HTERT RPE-1 (cell line): Measurements from ENCODE around the gene LAMC2.
"Not testable (repeated sequence)": the region's sequence is repeated elsewhere in the genome, so short reads cannot be mapped to it uniquely, and the experiment has no call there.

Experiments
- in situ Hi-C: fragments of 300-500 bp; cut with MboI; formaldehyde crosslinking; loops from 4 replicates; pipeline ENCODE4 v1.14.3; 2020; ENCODE audit warnings: low sequenced_read_pairs

LAMC2 gene

GRCh38 chr1:183185941-183186490 lies at the start of gene LAMC2:
LAMC2 (plus strand) TSS chr1:183186264; CDS start chr1:183186353, 89 bp downstream.
- in situ Hi-C loops: no loop called here

- in situ Hi-C loops: no loop called here
Measured at GRCh38 chr1:183137782-183138181, 48.3 kb upstream of the LAMC2 start.

GRCh38 chr1:183138301-183138700 lies 47.8 kb upstream of the LAMC2 start:
- in situ Hi-C loops: no loop called here

GRCh38 chr1:183139281-183139942 lies 46.7 kb upstream of the LAMC2 start:
- in situ Hi-C loops: no loop called here

- in situ Hi-C loops: no loop called here
Measured at GRCh38 chr1:183140633-183141032, 45.4 kb upstream of the LAMC2 start.

GRCh38 chr1:183142171-183142570 lies 43.9 kb upstream of the LAMC2 start:
- in situ Hi-C loops: no loop called here

- in situ Hi-C loops: no loop called here
Measured at GRCh38 chr1:183143576-183144315, 42.3 kb upstream of the LAMC2 start.

GRCh38 chr1:183144752-183145151 lies 41.3 kb upstream of the LAMC2 start:
- in situ Hi-C loops: no loop called here

- in situ Hi-C loops: no loop called here
Measured at GRCh38 chr1:183147735-183148134, 38.3 kb upstream of the LAMC2 start.

GRCh38 chr1:183148599-183148998 lies 37.5 kb upstream of the LAMC2 start:
- in situ Hi-C loops: no loop called here

- in situ Hi-C loops: no loop called here
Measured at GRCh38 chr1:183149273-183149672, 36.8 kb upstream of the LAMC2 start.

GRCh38 chr1:183150032-183150431 lies 36.0 kb upstream of the LAMC2 start:
- in situ Hi-C loops: not testable (repeated sequence)

GRCh38 chr1:183150445-183150844 lies 35.6 kb upstream of the LAMC2 start:
- in situ Hi-C loops: no loop called here

GRCh38 chr1:183152180-183152579 lies 33.9 kb upstream of the LAMC2 start:
- in situ Hi-C loops: no loop called here

GRCh38 chr1:183155939-183156338 lies 30.1 kb upstream of the LAMC2 start:
- in situ Hi-C loops: no loop called here

- in situ Hi-C loops: no loop called here
Measured at GRCh38 chr1:183159960-183160359, 26.1 kb upstream of the LAMC2 start.

GRCh38 chr1:183161391-183161790 lies 24.7 kb upstream of the LAMC2 start:
- in situ Hi-C loops: no loop called here

- in situ Hi-C loops: no loop called here
Measured at GRCh38 chr1:183163316-183163715, 22.7 kb upstream of the LAMC2 start.

GRCh38 chr1:183164340-183164739 lies 21.7 kb upstream of the LAMC2 start:
- in situ Hi-C loops: no loop called here

- in situ Hi-C loops: no loop called here
Measured at GRCh38 chr1:183164963-183165362, 21.1 kb upstream of the LAMC2 start.

- in situ Hi-C loops: no loop called here
Measured at GRCh38 chr1:183165456-183165855, 20.6 kb upstream of the LAMC2 start.

GRCh38 chr1:183166454-183166853 lies 19.6 kb upstream of the LAMC2 start:
- in situ Hi-C loops: no loop called here
